Astrocyte (in vitro differentiated cells and primary cell): Measurements from ENCODE around the gene RNH1.

Source experiments
- EZH2 ChIP-seq: IDR thresholded peaks from 2 replicates; pipeline ENCODE4 v1.6.1; 2012; ENCODE audit warnings: mild to moderate bottlenecking, low read length, inconsistent platforms; ENCODE audit not compliant: insufficient read depth
- TF ChIP-seq, protein P1 (sequence below): IDR thresholded peaks from 2 replicates; pipeline ENCODE4 v1.5.1; 2011; ENCODE audit warnings: low read depth, mild to moderate bottlenecking, inconsistent platforms, low read length, moderate library complexity; ENCODE audit not compliant: insufficient read depth

DNA sequence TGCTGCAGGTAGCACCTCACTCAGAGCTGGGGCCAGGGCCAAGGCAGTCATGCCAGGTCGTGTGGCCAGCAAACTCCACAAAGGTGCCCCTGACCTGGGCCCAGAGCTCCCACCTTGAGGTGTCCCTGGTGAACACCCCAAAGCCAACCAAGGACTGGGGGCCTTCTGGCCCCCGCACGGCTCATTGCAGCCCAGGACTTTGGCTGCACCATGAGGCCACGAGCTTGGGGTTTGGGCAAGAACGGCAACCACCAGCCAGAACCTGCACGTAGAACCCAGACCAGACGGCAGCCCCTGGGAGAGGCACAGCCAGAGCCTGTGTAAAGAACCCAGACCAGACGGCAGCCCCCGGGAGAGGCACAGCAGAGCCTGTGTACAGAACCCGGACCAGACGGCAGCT lies 38.1 kb upstream of the RNH1 start:
- TF ChIP-seq, protein P1, sequence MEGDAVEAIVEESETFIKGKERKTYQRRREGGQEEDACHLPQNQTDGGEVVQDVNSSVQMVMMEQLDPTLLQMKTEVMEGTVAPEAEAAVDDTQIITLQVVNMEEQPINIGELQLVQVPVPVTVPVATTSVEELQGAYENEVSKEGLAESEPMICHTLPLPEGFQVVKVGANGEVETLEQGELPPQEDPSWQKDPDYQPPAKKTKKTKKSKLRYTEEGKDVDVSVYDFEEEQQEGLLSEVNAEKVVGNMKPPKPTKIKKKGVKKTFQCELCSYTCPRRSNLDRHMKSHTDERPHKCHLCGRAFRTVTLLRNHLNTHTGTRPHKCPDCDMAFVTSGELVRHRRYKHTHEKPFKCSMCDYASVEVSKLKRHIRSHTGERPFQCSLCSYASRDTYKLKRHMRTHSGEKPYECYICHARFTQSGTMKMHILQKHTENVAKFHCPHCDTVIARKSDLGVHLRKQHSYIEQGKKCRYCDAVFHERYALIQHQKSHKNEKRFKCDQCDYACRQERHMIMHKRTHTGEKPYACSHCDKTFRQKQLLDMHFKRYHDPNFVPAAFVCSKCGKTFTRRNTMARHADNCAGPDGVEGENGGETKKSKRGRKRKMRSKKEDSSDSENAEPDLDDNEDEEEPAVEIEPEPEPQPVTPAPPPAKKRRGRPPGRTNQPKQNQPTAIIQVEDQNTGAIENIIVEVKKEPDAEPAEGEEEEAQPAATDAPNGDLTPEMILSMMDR: no peak
- TF ChIP-seq EZH2: no peak
